Measurements from ENCODE around the gene INSM1. TPM values are rescaled to one million over a fixed set of nuclear protein-coding genes. Genes with fewer than 3 reads are reported as not detected.

INSM1 gene
- total RNA-seq, 1 experiment from 2014 or later: 0.05 TPM

GRCh38 chr20:20411836-20412235 lies 43.9 kb downstream of the INSM1 start:
- intact Hi-C loops (cut with micrococcal nuclease; ENCODE audit: unreplicated experiment) (no loop called here), in situ Hi-C loops (cut with HindIII; ENCODE audit: low pct_unique_long_range_greater_than_20kb, low sequenced_read_pairs) (no loop called here)
- H3K36me3 ChIP-seq (ENCODE audit: control insufficient read depth, insufficient read depth, low read length): no peaks in the 10 kb centered on the region
- TF ChIP-seq SIN3A (IDR thresholded peaks at IDR 0.05; ENCODE audit: borderline replicate concordance, insufficient read depth, low read depth, low read length) (no peak), POLR2AphosphoS5 (IDR thresholded peaks at IDR 0.05; ENCODE audit: low read depth, low read length) (no peak), TCF7L2 (IDR thresholded peaks at IDR 0.05; ENCODE audit: low read depth, low read length) (no peak), CTCF (IDR thresholded peaks at IDR 0.05) (no peak)
- TF ChIP-seq, protein P1, sequence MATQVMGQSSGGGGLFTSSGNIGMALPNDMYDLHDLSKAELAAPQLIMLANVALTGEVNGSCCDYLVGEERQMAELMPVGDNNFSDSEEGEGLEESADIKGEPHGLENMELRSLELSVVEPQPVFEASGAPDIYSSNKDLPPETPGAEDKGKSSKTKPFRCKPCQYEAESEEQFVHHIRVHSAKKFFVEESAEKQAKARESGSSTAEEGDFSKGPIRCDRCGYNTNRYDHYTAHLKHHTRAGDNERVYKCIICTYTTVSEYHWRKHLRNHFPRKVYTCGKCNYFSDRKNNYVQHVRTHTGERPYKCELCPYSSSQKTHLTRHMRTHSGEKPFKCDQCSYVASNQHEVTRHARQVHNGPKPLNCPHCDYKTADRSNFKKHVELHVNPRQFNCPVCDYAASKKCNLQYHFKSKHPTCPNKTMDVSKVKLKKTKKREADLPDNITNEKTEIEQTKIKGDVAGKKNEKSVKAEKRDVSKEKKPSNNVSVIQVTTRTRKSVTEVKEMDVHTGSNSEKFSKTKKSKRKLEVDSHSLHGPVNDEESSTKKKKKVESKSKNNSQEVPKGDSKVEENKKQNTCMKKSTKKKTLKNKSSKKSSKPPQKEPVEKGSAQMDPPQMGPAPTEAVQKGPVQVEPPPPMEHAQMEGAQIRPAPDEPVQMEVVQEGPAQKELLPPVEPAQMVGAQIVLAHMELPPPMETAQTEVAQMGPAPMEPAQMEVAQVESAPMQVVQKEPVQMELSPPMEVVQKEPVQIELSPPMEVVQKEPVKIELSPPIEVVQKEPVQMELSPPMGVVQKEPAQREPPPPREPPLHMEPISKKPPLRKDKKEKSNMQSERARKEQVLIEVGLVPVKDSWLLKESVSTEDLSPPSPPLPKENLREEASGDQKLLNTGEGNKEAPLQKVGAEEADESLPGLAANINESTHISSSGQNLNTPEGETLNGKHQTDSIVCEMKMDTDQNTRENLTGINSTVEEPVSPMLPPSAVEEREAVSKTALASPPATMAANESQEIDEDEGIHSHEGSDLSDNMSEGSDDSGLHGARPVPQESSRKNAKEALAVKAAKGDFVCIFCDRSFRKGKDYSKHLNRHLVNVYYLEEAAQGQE (IDR thresholded peaks at IDR 0.05; ENCODE audit: insufficient read depth in 1 of 2, low read depth in 2 of 2, low read length in 1 of 2): no peak
- no peaks in the 10 kb centered on the region for H3K27me3 ChIP-seq (ENCODE audit: control insufficient read depth, insufficient read depth, low read length)
- no peaks in the 10 kb centered on the region for H3K4me1 ChIP-seq (ENCODE audit: control insufficient read depth, insufficient read depth, low read length)
- no TSS peak for BruUV-seq (replicated peaks)
- no peak overlapping the region for H3K27ac ChIP-seq (ENCODE audit: low read length)
- no peaks in the 10 kb centered on the region for H3K9me3 ChIP-seq (ENCODE audit: control insufficient read depth, insufficient read depth, low read depth, low read length)
- no peak for DNase-seq (ENCODE audit: low read depth, low spot score)
- no peak for ATAC-seq
- POLR2A ChIA-PET: no interaction called here
- H3K4me3 ChIP-seq (ENCODE audit: low read depth in 2 of 2, low read length in 2 of 2): no peak overlapping the region
- CTCF ChIA-PET: no interaction called here

DNA sequence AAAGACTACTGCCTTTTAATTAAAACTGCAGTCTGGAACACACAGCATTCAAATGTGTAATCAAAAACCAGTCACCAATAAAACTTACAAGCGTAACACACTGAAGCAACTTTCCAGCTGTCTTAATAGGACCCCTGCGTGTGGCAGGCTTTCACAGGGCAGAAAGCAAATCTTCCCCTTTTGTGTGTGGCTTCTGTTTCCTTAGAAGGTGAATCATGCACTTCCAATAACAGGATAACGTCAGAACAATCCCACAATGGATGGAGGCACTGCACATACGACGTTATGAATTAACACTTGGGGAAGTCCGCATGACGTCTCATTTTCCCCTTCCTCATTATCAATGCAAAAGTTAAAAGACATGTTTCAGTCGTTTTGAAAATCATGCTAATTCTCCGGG lies 44.8 kb downstream of the INSM1 start:
- DNase-seq (ENCODE audit: low read depth, low spot score): no peak
- H3K27ac ChIP-seq (ENCODE audit: low read length): no peak overlapping the region
- TF ChIP-seq, protein P1 (IDR thresholded peaks at IDR 0.05; ENCODE audit: insufficient read depth in 1 of 2, low read depth in 2 of 2, low read length in 1 of 2): no peak
- TF ChIP-seq POLR2AphosphoS5 (IDR thresholded peaks at IDR 0.05; ENCODE audit: low read depth, low read length) (no peak), SIN3A (IDR thresholded peaks at IDR 0.05; ENCODE audit: borderline replicate concordance, insufficient read depth, low read depth, low read length) (no peak), CTCF (IDR thresholded peaks at IDR 0.05) (no peak), TCF7L2 (IDR thresholded peaks at IDR 0.05; ENCODE audit: low read depth, low read length) (no peak)
- H3K4me1 ChIP-seq (ENCODE audit: control insufficient read depth, insufficient read depth, low read length): no peaks in the 10 kb centered on the region
- POLR2A ChIA-PET: no interaction called here
- H3K36me3 ChIP-seq (ENCODE audit: control insufficient read depth, insufficient read depth, low read length): no peaks in the 10 kb centered on the region
- H3K4me3 ChIP-seq (ENCODE audit: low read depth in 2 of 2, low read length in 2 of 2): no peak overlapping the region
- in situ Hi-C loops (cut with HindIII; ENCODE audit: low pct_unique_long_range_greater_than_20kb, low sequenced_read_pairs): no loop called here
- H3K9me3 ChIP-seq (ENCODE audit: control insufficient read depth, insufficient read depth, low read depth, low read length): no peaks in the 10 kb centered on the region
- no peaks in the 10 kb centered on the region for H3K27me3 ChIP-seq (ENCODE audit: control insufficient read depth, insufficient read depth, low read length)
- ATAC-seq: no peak
- CTCF ChIA-PET: no interaction called here
- no TSS peak for BruUV-seq (replicated peaks)
- intact Hi-C loops (cut with micrococcal nuclease; ENCODE audit: unreplicated experiment): no loop called here
